Esophagus squamous epithelium (tissue), 5 donors: Measurements from ENCODE around the gene NECAB2. TPM values are rescaled to one million over a fixed set of nuclear protein-coding genes. Genes with fewer than 3 reads are reported as not detected.

Experiments used
- DNase-seq: peaks from one replicate; lab custom pipeline; 2025; lab: John Stamatoyannopoulos, UW
- H3K27ac ChIP-seq, 4 donors: fragments of 200-600 bp; sonication (generic); one replicate each; pipeline ENCODE4 v1.5.1; 2016 to 2019; ENCODE audit warnings: mild to moderate bottlenecking in 1 of 4
- H3K27me3 ChIP-seq, 4 donors: fragments of 200-600 bp; sonication (generic); 1 replicate in 3 of 4; 2 replicates in 1 of 4; pipeline versions ENCODE4 v1.5.1 to v1.6.0; 2017 to 2021; ENCODE audit warnings: antibody characterized with exemption in 1 of 4
- H3K36me3 ChIP-seq, 3 donors: fragments of 200-600 bp; sonication (generic); one replicate each; pipeline ENCODE4 v1.5.1; 2016 to 2019
- H3K4me1 ChIP-seq, 3 donors: fragments of 200-600 bp; sonication (generic); one replicate each; pipeline ENCODE4 v1.5.1; 2017 to 2019
- H3K4me3 ChIP-seq, 4 donors: fragments of 200-600 bp; sonication (generic); 1 replicate in 3 of 4; 2 replicates in 1 of 4; pipeline ENCODE4 v1.5.1; 2016 to 2019; ENCODE audit warnings: mild to moderate bottlenecking in 2 of 4, moderate library complexity in 1 of 4
- H3K9me3 ChIP-seq, 3 donors: fragments of 200-600 bp; sonication (generic); one replicate each; pipeline ENCODE4 v1.5.1; 2016 to 2019
- POLR2A ChIP-seq, 4 donors: fragments of 450-650 bp; IDR thresholded peaks; one replicate each; pipeline ENCODE4 v1.6.1; 2017; ENCODE audit warnings: antibody characterized with exemption in 4 of 4, mild to moderate bottlenecking in 4 of 4, moderate library complexity in 3 of 4
- WGBS, 2 donors: methylation state at CpG; one replicate each; pipeline ENCODE4 v1.1.5; 2018; 5-methylcytosine and 5-hydroxymethylcytosine counted together
- intact Hi-C: fragments of 100-400 bp; cut with DNase I; formaldehyde crosslinking; loops from one replicate; pipeline ENCODE4 v1.15.0; 2022
- total RNA-seq, 4 donors: library from RNA; depleted of rRNA; stranded (reverse); fragments of >200 nt; gene quantifications; one replicate each; pipeline ENCODE4 v1.1.0, GENCODE V29; 2016
- TF ChIP-seq, protein P1 (sequence below), 6 experiments: fragments of 450-650 bp in 4 of 6; fragments of 200-600 bp in 2 of 6; sonication (generic) in 2 of 6; IDR thresholded peaks; one replicate each; pipeline ENCODE4 v1.5.1; 2016 to 2019; ENCODE audit warnings: antibody characterized with exemption in 6 of 6, mild to moderate bottlenecking in 4 of 6, moderate library complexity in 4 of 6
- donor health status: DM: yes; HTN: yes; CAD: no.

The NECAB2 gene
- total RNA-seq, 4 donors from 2014 or later, result not detected

GRCh38 chr16:83954577-83955016, 13.4 kb upstream of the NECAB2 start:
- H3K27ac ChIP-seq, result peak overlapping the region; percentile 92 to 98 (median 94)
- intact Hi-C loops, result no loop called here
- 42 to 50% methylated on average over 4 to 7 of the region's 9 CpGs for WGBS, 2 donors
- peak overlapping the region; percentile 59 to 84 (median 66) for H3K4me3 ChIP-seq
- no peaks in the 10 kb centered on the region for H3K27me3 ChIP-seq
- DNase-seq, result no peak
- no peaks in the 10 kb centered on the region for H3K9me3 ChIP-seq
- no peak for TF ChIP-seq POLR2A (IDR thresholded peaks at IDR 0.05)
- TF ChIP-seq, protein P1, sequence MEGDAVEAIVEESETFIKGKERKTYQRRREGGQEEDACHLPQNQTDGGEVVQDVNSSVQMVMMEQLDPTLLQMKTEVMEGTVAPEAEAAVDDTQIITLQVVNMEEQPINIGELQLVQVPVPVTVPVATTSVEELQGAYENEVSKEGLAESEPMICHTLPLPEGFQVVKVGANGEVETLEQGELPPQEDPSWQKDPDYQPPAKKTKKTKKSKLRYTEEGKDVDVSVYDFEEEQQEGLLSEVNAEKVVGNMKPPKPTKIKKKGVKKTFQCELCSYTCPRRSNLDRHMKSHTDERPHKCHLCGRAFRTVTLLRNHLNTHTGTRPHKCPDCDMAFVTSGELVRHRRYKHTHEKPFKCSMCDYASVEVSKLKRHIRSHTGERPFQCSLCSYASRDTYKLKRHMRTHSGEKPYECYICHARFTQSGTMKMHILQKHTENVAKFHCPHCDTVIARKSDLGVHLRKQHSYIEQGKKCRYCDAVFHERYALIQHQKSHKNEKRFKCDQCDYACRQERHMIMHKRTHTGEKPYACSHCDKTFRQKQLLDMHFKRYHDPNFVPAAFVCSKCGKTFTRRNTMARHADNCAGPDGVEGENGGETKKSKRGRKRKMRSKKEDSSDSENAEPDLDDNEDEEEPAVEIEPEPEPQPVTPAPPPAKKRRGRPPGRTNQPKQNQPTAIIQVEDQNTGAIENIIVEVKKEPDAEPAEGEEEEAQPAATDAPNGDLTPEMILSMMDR (IDR thresholded peaks at IDR 0.05), result no peak
- H3K36me3 ChIP-seq, result peaks cover 6 to 17% (median 8%) of the 10 kb centered on the region in 3 donors
- peaks cover 23 to 51% (median 29%) of the 10 kb centered on the region in 3 donors for H3K4me1 ChIP-seq

- peak overlapping the region; percentile 92 to 98 (median 94) for H3K27ac ChIP-seq
- intact Hi-C loops, result no loop called here
- H3K27me3 ChIP-seq, result no peaks in the 10 kb centered on the region
- H3K36me3 ChIP-seq, result peaks cover 11 to 26% (median 16%) of the 10 kb centered on the region in 3 donors
- DNase-seq, result no peak
- H3K4me3 ChIP-seq, result no peak overlapping the region
- no peak for TF ChIP-seq POLR2A (IDR thresholded peaks at IDR 0.05)
- TF ChIP-seq, protein P1 (IDR thresholded peaks at IDR 0.05), result no peak
- 70 to 83% methylated on average over 6 to 7 of the region's 23 CpGs for WGBS, 2 donors
- H3K4me1 ChIP-seq, result peaks cover 23 to 51% (median 29%) of the 10 kb centered on the region in 3 donors
- no peaks in the 10 kb centered on the region for H3K9me3 ChIP-seq
Observed at GRCh38 chr16:83955218-83956130, 12.6 kb upstream of the NECAB2 start.

DNA sequence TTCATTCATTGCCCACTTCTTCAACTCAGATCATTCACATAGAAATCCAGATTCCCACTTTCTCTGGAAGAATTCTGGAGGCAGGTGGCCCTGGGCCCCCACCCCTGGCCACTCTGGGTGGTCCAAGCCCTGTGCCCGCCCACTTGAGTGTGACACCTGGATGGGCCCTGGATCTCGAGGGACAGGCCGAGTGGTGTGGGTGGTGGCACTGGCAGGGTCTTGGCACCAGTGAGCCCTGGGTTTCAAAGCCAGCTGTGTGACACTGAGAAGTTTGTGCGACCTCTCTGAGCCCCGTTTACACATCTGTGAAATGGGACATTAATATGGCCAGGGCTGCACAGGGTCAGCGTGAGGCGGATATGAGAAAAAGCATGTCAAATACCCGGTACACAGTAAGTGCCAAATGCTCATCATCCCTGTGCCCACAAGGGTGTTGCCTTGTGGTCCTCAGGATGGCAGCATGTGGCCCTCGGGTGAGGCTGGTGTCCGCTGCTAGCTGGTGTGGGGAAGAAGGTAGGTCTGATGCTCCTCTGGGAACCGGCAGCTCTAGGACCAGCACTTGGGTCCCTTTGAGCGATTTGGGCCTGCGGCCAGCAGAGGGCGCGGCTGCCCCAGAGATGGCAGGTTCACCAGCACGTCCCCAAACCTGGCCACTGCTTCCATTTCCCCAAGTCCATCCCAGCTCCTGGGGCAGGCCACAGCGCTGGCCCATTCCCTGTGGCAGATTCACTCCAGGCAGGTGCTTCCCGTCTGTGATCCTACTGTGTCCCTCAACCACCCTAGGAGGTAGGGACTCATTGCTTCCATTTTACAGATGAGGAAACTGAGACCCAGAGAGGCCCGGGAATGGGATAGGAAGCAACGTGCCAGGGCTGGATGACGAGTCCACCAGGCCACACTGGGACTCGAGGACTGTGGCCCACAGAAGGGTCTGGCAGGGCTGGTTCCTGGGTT, 11.4 kb upstream of the NECAB2 start:
- H3K36me3 ChIP-seq, result peaks cover 15 to 38% (median 20%) of the 10 kb centered on the region in 3 donors
- no peak overlapping the region for H3K27ac ChIP-seq
- no peaks in the 10 kb centered on the region for H3K9me3 ChIP-seq
- no peak for DNase-seq
- WGBS, 2 donors, result 39 to 54% methylated on average over 8 to 17 of the region's 22 CpGs
- intact Hi-C loops, result no loop called here
- H3K27me3 ChIP-seq, result no peaks in the 10 kb centered on the region
- H3K4me3 ChIP-seq, result no peak overlapping the region
- H3K4me1 ChIP-seq, result peaks cover 23 to 51% (median 29%) of the 10 kb centered on the region in 3 donors
- TF ChIP-seq, protein P1 (IDR thresholded peaks at IDR 0.05), result peak; percentile 39 to 75 (median 62)
- TF ChIP-seq POLR2A (IDR thresholded peaks at IDR 0.05), result no peak

GRCh38 chr16:83957296-83957855, 10.7 kb upstream of the NECAB2 start:
- H3K9me3 ChIP-seq, result no peaks in the 10 kb centered on the region
- WGBS, 2 donors, result 79 to 89% methylated on average over 9 to 13 of the region's 14 CpGs
- intact Hi-C loops, result no loop called here
- TF ChIP-seq POLR2A (IDR thresholded peaks at IDR 0.05), result no peak
- H3K27ac ChIP-seq, result no peak overlapping the region
- peaks cover 15 to 45% (median 20%) of the 10 kb centered on the region in 3 donors for H3K36me3 ChIP-seq
- no peaks in the 10 kb centered on the region for H3K27me3 ChIP-seq
- no peak overlapping the region for H3K4me3 ChIP-seq
- no peak for DNase-seq
- H3K4me1 ChIP-seq, result peaks cover 20 to 48% (median 28%) of the 10 kb centered on the region in 3 donors
